B cell (primary cell): ENCODE data around the gene GMPPA. TPM values are rescaled to one million over a fixed set of nuclear protein-coding genes. Genes with fewer than 3 reads are reported as not detected.

Experiments
- ATAC-seq: fragments of 200-7000 bp; cut with Tn5 transposase; one replicate; pipeline ENCODE4 v1.10.0; 2021; ENCODE audit warnings: low read depth, mild to moderate bottlenecking, moderate number of reproducible peaks, moderate library complexity
- CTCF ChIA-PET: fragments of 350-600 bp; sonication (Branson Sonifier 250); formaldehyde crosslinking; loops from one replicate; lab custom pipeline; 2021; ENCODE audit warnings: antibody characterized with exemption, inconsistent platforms; lab: Charles Lee
- POLR2A ChIA-PET: fragments of 350-600 bp; sonication (Branson Sonifier 250); formaldehyde crosslinking; loops from one replicate; lab custom pipeline; 2021; ENCODE audit warnings: antibody characterized with exemption; lab: Charles Lee
- DNase-seq: peaks from one replicate; pipeline ENCODE4 v3.0.0; 2013
- H2AFZ ChIP-seq: 2 replicates; pipeline ENCODE4 v1.6.1; 2012; ENCODE audit warnings: mild to moderate bottlenecking, low read depth, low read length; ENCODE audit not compliant: insufficient read depth, poor library complexity, severe bottlenecking
- H3K27ac ChIP-seq, 2 donors: 1 replicate in 1 of 2; 2 replicates in 1 of 2; pipeline ENCODE4 v1.5.1; 2012 to 2013; ENCODE audit warnings: low read length in 2 of 2, mild to moderate bottlenecking in 2 of 2, moderate library complexity in 1 of 2
- H3K27me3 ChIP-seq, 4 experiments: fragments of 200-600 bp in 1 of 4; sonication (generic) in 1 of 4; replicated peaks in 1 of 4; 1 replicate in 2 of 4; 2 replicates in 2 of 4; pipeline versions ENCODE4 v1.6.1 to v1.7.0; 2013 to 2016; ENCODE audit warnings: low read length in 3 of 4, mild to moderate bottlenecking in 2 of 4, mixed read lengths in 1 of 4, moderate library complexity in 1 of 4; ENCODE audit not compliant: insufficient read depth in 4 of 4, control insufficient read depth in 3 of 4; ENCODE audit errors: control extremely low read depth in 1 of 4
- H3K36me3 ChIP-seq, 2 experiments: replicated peaks in 1 of 2; 1 replicate in 1 of 2; 2 replicates in 1 of 2; pipeline versions ENCODE4 v1.6.1 to v1.7.1; 2013; ENCODE audit warnings: low read length in 1 of 2; ENCODE audit not compliant: insufficient read depth in 2 of 2, control insufficient read depth in 1 of 2; ENCODE audit errors: control extremely low read depth in 1 of 2, extremely low read depth in 1 of 2
- H3K4me1 ChIP-seq, 2 donors: fragments of 200-600 bp in 1 of 2; sonication (generic) in 1 of 2; 1 replicate in 1 of 2; 2 replicates in 1 of 2; pipeline versions ENCODE4 v1.5.1 to v1.6.1; 2013 to 2017; ENCODE audit warnings: low read length in 2 of 2; ENCODE audit not compliant: control insufficient read depth in 2 of 2, insufficient read depth in 2 of 2
- H3K4me2 ChIP-seq: replicated peaks from 2 replicates; pipeline ENCODE3; 2012; ENCODE audit warnings: mild to moderate bottlenecking, low read depth, low read length; ENCODE audit not compliant: poor library complexity, severe bottlenecking
- H3K4me3 ChIP-seq, 5 experiments: fragments of 200-600 bp in 1 of 5; sonication (generic) in 1 of 5; 1 replicate in 3 of 5; 2 replicates in 2 of 5; pipeline versions ENCODE4 v1.5.1 to v1.7.0; 2011 to 2016; ENCODE audit warnings: low read length in 4 of 5, mild to moderate bottlenecking in 4 of 5, low read depth in 2 of 5, control low read depth in 1 of 5, moderate library complexity in 1 of 5; ENCODE audit not compliant: insufficient read depth in 1 of 5; ENCODE audit errors: control extremely low read depth in 1 of 5, extremely low read depth in 1 of 5
- H3K79me2 ChIP-seq: fragments of 200-600 bp; sonication (generic); one replicate; pipeline ENCODE4 v1.6.0; 2016; ENCODE audit warnings: low read length; ENCODE audit not compliant: control insufficient read depth, insufficient read depth
- H3K9ac ChIP-seq: fragments of 200-600 bp; sonication (generic); 2 replicates; pipeline ENCODE4 v1.6.1; 2017; ENCODE audit warnings: mild to moderate bottlenecking, low read length, moderate library complexity
- H3K9me3 ChIP-seq, 3 donors: one replicate each; pipeline versions ENCODE4 v1.6.1 to v1.7.1; 2013; ENCODE audit warnings: low read length in 2 of 3; ENCODE audit not compliant: control insufficient read depth in 2 of 3, insufficient read depth in 1 of 3; ENCODE audit errors: control extremely low read depth in 1 of 3
- H4K20me1 ChIP-seq: 2 replicates; pipeline ENCODE4 v1.6.0; 2012; ENCODE audit warnings: mild to moderate bottlenecking, low read length; ENCODE audit not compliant: insufficient read depth, control insufficient read depth, poor library complexity, severe bottlenecking
- H3K27ac Mint-ChIP-seq: one replicate; pipeline ENCODE4 v1.8.0; 2021; ENCODE audit warnings: mixed read lengths
- H3K27me3 Mint-ChIP-seq: one replicate; pipeline ENCODE4 v1.8.0; 2021; ENCODE audit warnings: mixed read lengths
- H3K4me1 Mint-ChIP-seq: one replicate; pipeline ENCODE4 v1.8.0; 2021; ENCODE audit warnings: mixed read lengths
- H3K4me3 Mint-ChIP-seq: one replicate; pipeline ENCODE4 v1.8.0; 2021; ENCODE audit warnings: mixed read lengths
- H3K9me3 Mint-ChIP-seq: one replicate; pipeline ENCODE4 v1.8.0; 2022; ENCODE audit warnings: mixed read lengths; ENCODE audit not compliant: insufficient read depth
- CTCF ChIP-seq: fragments of 200-600 bp; IDR thresholded peaks from one replicate; pipeline ENCODE4 v1.8.0; 2022; ENCODE audit warnings: antibody characterized with exemption, mild to moderate bottlenecking
- WGBS: methylation state at CpG from one replicate; pipeline ENCODE4 v1.1.5; 2013; ENCODE audit warnings: missing lambda C conversion rate; ENCODE audit not compliant: insufficient coverage; 5-methylcytosine and 5-hydroxymethylcytosine counted together
- intact Hi-C: fragments of 100-400 bp; cut with micrococcal nuclease; formaldehyde crosslinking; loops from one replicate; pipeline ENCODE4 v1.10.0; 2022
- polyA plus RNA-seq: library from polyadenylated mRNA; depleted of rRNA; stranded (reverse); fragments of >200 nt; gene quantifications from 2 replicates; pipeline ENCODE4 v1.2.3, GENCODE V29; 2012
- total RNA-seq, 2 donors: library from RNA; stranded (reverse); fragments of 120-200 nt in 1 of 2; gene quantifications; 1 replicate in 1 of 2; 2 replicates in 1 of 2; pipeline versions ENCODE4 v1.2.3 to v1.2.4, GENCODE V29; 2013 to 2022

GMPPA gene
- total and polyA plus RNA-seq, 2 donors (not counting 1 experiment from before 2014, with no cell fraction given) = 27.8 to 67.9 TPM

GRCh38 chr2:219539926-219540678 is 41.4 kb downstream of the GMPPA start:
- CTCF ChIA-PET = interaction anchor here (0.8 to 3.5 kb wide), 8 partner anchors 11 to 191 kb away, joined by 3 to 29 read pairs (median 8); no protein-coding TSS in a partner anchor
- peaks cover 27% of the 10 kb centered on the region for H3K27me3 Mint-ChIP-seq

More at GRCh38 chr2:219539926-219540678, 41.4 kb downstream of the GMPPA start:
- 95% methylated on average over 46 of the region's 46 CpGs for WGBS
- H3K27ac Mint-ChIP-seq = no peak overlapping the region
- Histone ChIP-seq H3K9ac (no peak overlapping the region), H4K20me1 (no peaks in the 10 kb centered on the region), H3K27me3 (peaks cover 0 to 78% (median 19%) of the 10 kb centered on the region in 4 experiments), H3K36me3 (no peaks in the 10 kb centered on the region), H3K4me3 (no peak overlapping the region), H3K4me2 (no peak overlapping the region), H3K79me2 (no peaks in the 10 kb centered on the region), H3K9me3 (peaks cover 0 to 22% (median 0%) of the 10 kb centered on the region in 3 donors), H2AFZ (no peak overlapping the region), H3K27ac (no peak overlapping the region), H3K4me1 (peaks cover 29 to 31% of the 10 kb centered on the region in 2 donors)
- no peak for TF ChIP-seq CTCF
- H3K4me1 Mint-ChIP-seq = peaks cover 24% of the 10 kb centered on the region
- no peak overlapping the region for H3K4me3 Mint-ChIP-seq
- POLR2A ChIA-PET = no interaction called here
- DNase-seq (no peak), ATAC-seq (no peak)
- intact Hi-C loops = no loop called here
- no peaks in the 10 kb centered on the region for H3K9me3 Mint-ChIP-seq
